Measurements from ENCODE around the gene PSAPL1.

Gene PSAPL1

DNA sequence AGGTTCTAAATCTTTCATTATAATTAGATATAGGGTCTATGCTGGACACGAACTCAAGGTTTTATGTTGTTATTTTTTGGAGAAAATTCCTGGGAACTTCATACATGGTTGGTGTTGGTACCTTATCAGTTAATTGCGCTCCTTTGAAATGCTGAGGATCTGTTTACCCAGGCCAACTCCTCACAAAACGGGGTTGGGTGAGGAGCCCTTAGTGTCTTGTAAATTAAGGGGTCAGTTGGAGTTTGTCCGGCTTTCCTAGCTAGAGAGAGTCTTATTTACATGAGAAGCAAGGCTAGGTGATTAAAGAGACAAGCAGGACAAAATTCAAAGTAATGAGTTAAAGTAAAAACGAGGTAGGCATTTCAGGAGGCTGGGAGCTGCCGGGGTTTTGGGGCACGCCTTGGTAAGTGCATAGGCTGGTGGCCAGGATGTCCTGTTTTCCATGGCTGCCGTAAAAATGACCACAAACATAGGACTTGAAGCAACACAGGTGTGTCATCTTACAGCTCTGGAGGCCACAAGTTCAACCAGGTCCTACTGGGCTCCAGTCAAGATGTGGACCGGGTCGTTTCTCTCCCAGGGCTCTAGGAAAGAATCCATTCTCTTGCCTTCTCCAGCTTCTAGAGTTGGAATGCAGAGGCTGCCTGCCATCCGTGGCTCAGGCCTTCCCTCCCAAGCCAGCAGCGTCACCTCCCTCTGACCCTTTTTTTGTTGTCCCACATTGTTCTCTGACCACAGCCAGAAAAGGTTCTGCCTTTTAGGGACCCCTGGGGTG lies 19.8 kb downstream of the PSAPL1 start:
- no peaks in the 10 kb centered on the region for H3K9me3 ChIP-seq (ENCODE audit: control insufficient read depth, insufficient read depth, low read length)
- no peaks in the 10 kb centered on the region for H3K79me2 ChIP-seq (ENCODE audit: control insufficient read depth, low read length)
- H3K4me1 ChIP-seq (ENCODE audit: control insufficient read depth, low read length), result no peaks in the 10 kb centered on the region
- no peaks in the 10 kb centered on the region for H4K20me1 ChIP-seq (ENCODE audit: control insufficient read depth, insufficient read depth, low read depth, low read length)
- no peaks in the 10 kb centered on the region for H3F3A ChIP-seq (ENCODE audit: control insufficient read depth, insufficient read depth)
- H3K4me3 ChIP-seq (ENCODE audit: low read length), result no peak overlapping the region
- H3K9me2 ChIP-seq (replicated peaks; ENCODE audit: control insufficient read depth, low read length), result no peaks in the 10 kb centered on the region
- no peak for TF ChIP-seq EZH2phosphoT487 (IDR thresholded peaks at IDR 0.05; ENCODE audit: borderline replicate concordance, low read length)
- TF ChIP-seq, protein P1, sequence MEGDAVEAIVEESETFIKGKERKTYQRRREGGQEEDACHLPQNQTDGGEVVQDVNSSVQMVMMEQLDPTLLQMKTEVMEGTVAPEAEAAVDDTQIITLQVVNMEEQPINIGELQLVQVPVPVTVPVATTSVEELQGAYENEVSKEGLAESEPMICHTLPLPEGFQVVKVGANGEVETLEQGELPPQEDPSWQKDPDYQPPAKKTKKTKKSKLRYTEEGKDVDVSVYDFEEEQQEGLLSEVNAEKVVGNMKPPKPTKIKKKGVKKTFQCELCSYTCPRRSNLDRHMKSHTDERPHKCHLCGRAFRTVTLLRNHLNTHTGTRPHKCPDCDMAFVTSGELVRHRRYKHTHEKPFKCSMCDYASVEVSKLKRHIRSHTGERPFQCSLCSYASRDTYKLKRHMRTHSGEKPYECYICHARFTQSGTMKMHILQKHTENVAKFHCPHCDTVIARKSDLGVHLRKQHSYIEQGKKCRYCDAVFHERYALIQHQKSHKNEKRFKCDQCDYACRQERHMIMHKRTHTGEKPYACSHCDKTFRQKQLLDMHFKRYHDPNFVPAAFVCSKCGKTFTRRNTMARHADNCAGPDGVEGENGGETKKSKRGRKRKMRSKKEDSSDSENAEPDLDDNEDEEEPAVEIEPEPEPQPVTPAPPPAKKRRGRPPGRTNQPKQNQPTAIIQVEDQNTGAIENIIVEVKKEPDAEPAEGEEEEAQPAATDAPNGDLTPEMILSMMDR (IDR thresholded peaks at IDR 0.05; ENCODE audit: low read depth, low read length, poor library complexity, severe bottlenecking), result no peak
- H3K27ac ChIP-seq (ENCODE audit: low read depth, low read length), result no peak overlapping the region
- no peak overlapping the region for H3K4me2 ChIP-seq (ENCODE audit: low read length)
- H3K27me3 ChIP-seq (ENCODE audit: control insufficient read depth, low read length), result no peaks in the 10 kb centered on the region
- H3K36me3 ChIP-seq (ENCODE audit: control insufficient read depth, low read length), result no peaks in the 10 kb centered on the region

DNA sequence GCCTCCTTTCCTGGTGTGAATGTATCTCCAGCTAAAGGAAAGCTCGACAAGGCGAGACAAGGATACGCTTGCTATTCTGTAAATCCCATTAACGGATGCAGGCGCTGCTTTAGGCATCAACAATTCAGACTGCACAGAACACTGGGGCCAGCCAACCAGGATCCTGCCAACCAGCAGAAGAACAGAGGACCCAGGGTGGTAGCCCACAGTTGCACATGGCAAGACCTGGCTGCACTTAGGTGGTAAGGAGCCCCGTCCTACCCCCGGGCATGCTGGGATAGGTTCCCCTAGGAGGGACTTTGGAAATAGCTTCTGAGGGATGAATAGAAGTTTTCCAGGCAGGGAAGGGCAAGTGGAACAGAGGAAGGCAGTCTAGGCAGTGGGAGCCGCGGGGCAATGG lies 20.7 kb downstream of the PSAPL1 start:
- H3K4me1 ChIP-seq (ENCODE audit: control insufficient read depth, low read length), result no peaks in the 10 kb centered on the region
- TF ChIP-seq EZH2phosphoT487 (IDR thresholded peaks at IDR 0.05; ENCODE audit: borderline replicate concordance, low read length), result no peak
- TF ChIP-seq, protein P1 (IDR thresholded peaks at IDR 0.05; ENCODE audit: low read depth, low read length, poor library complexity, severe bottlenecking), result no peak
- no peaks in the 10 kb centered on the region for H3K79me2 ChIP-seq (ENCODE audit: control insufficient read depth, low read length)
- H3K27me3 ChIP-seq (ENCODE audit: control insufficient read depth, low read length), result no peaks in the 10 kb centered on the region
- H3K9me2 ChIP-seq (replicated peaks; ENCODE audit: control insufficient read depth, low read length), result no peaks in the 10 kb centered on the region
- H3K4me3 ChIP-seq (ENCODE audit: low read length), result no peak overlapping the region
- H3F3A ChIP-seq (ENCODE audit: control insufficient read depth, insufficient read depth), result no peaks in the 10 kb centered on the region
- H3K9me3 ChIP-seq (ENCODE audit: control insufficient read depth, insufficient read depth, low read length), result no peaks in the 10 kb centered on the region
- no peak overlapping the region for H3K27ac ChIP-seq (ENCODE audit: low read depth, low read length)
- H3K4me2 ChIP-seq (ENCODE audit: low read length), result no peak overlapping the region
- no peaks in the 10 kb centered on the region for H4K20me1 ChIP-seq (ENCODE audit: control insufficient read depth, insufficient read depth, low read depth, low read length)
- no peaks in the 10 kb centered on the region for H3K36me3 ChIP-seq (ENCODE audit: control insufficient read depth, low read length)

DNA sequence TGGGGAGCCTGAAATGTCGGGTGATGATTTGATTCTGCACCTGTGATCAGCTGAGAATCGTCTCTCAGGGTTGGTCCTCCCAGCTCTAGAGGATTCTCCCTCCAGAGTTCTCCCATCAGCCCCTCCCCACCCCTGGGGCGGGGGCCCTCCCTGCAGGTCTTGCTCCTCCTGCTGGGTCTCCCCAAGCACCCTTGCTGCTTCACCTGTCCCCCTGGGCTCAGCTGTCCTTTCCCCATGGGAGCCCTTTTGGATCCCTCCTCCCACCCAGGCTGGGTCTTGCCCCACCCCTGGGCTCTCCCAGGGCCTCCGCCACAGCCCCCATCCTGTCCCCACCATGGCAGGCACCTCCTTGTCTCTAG lies 22.2 kb downstream of the PSAPL1 start:
- Histone ChIP-seq H3K9me3 (ENCODE audit: control insufficient read depth, insufficient read depth, low read length) (no peaks in the 10 kb centered on the region), H3K4me3 (ENCODE audit: low read length) (no peak overlapping the region), H4K20me1 (ENCODE audit: control insufficient read depth, insufficient read depth, low read depth, low read length) (no peaks in the 10 kb centered on the region), H3K27me3 (ENCODE audit: control insufficient read depth, low read length) (no peaks in the 10 kb centered on the region), H3K27ac (ENCODE audit: low read depth, low read length) (no peak overlapping the region), H3K4me1 (ENCODE audit: control insufficient read depth, low read length) (no peaks in the 10 kb centered on the region), H3K79me2 (ENCODE audit: control insufficient read depth, low read length) (no peaks in the 10 kb centered on the region), H3K36me3 (ENCODE audit: control insufficient read depth, low read length) (no peaks in the 10 kb centered on the region), H3F3A (ENCODE audit: control insufficient read depth, insufficient read depth) (no peaks in the 10 kb centered on the region), H3K4me2 (ENCODE audit: low read length) (no peak overlapping the region), H3K9me2 (replicated peaks; ENCODE audit: control insufficient read depth, low read length) (no peaks in the 10 kb centered on the region)
- TF ChIP-seq EZH2phosphoT487 (IDR thresholded peaks at IDR 0.05; ENCODE audit: borderline replicate concordance, low read length), result no peak
- TF ChIP-seq, protein P1 (IDR thresholded peaks at IDR 0.05; ENCODE audit: low read depth, low read length, poor library complexity, severe bottlenecking), result no peak
